SKM-1 treated with dmso at 0.1 percent for 144 hours (cell line): ENCODE results near the gene MMP8.

ENCODE experiments used
- DNase-seq: peaks from one replicate; lab custom pipeline; 2025; ENCODE audit not compliant: unreplicated experiment; lab: John Stamatoyannopoulos, UW

Gene MMP8

DNA sequence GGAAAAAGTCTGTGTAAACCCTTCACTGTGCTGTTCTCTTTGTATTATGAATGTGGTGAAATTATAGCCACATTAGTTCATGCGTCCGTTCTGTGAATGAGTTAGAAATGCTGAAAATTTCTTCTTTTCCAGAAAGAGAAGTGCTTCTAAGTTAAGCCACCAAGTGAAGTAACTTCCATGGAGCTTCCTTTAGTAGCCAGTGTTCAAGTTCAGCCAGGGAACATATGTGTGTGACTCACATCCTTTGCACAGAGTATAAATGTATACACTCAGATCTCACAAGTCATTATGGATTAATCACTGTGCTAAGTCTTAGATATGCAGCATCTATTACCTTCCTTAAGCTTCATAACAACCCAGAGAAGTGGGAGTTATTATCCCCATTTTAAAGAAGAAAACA, 3.1 kb upstream of the MMP8 start:
- peak; percentile 64 for DNase-seq

DNA sequence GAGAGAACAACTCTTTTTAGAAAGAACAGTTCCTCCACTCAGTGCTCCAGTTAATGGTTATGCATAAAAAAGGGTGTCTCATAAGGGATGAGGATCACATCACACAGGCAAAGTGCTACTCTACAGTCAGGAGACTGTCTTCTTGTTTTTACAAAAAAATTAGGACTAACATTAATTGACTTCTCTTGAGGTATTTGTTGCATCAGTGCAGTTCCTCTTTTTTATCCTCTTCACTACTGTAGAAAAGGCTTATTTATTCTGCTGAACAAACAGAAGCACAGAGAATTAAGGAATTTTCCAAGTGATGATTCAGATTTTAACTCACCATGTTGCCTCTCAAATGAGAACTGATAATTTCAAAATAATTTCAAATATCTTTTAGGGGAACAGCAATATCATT, 1.9 kb downstream of the MMP8 start:
- peak; percentile 80 for DNase-seq

DNA sequence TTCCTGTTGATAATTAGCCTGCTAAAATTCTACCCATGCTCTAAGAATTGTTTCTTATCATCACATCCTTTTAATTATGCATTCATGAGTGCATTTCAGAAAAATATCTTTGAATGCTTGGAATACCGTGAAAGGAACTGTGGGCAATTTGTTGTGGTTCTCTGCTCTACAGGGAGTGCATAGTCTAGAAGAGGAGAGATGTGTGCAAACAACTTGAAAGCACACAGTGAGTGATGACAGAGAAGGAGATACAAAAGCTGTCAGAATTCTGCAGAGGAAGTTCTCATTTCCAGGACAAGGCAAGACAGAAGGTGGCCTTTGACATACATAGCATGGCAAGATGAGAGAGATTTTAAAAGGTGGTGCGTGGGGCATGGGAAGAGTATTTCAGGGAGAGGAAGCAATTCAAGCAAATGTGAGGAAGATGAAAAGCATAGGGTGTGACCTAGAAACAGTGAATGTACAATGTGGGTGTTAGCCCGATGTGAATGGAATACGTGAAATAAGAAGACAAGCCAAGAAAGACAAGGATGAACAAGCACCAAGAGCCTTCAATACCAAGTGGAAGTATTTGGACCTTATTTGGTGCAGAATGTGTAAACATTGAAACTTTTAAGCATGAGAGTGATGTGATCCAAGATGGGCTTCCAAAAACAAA, 5.0 kb downstream of the MMP8 start:
- DNase-seq: no peak

DNA sequence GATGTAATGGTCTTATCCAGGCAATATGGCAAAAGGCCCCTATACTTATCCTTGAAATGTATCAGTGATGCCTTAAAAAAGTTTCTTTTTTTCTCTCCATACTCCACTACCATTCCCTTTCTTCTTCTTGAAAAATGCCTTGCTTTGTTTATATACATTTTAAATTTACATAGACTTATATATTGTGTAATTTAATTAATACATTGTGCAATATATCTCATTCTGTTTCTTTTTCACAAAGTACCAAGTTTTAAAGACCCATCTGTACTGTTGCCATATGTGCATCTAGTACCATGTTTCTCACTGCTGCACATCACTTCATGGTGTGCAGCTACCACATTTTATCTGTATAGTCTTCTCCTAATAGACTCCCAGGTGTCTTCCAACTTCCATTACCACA, 7.5 kb downstream of the MMP8 start:
- DNase-seq: no peak

DNA sequence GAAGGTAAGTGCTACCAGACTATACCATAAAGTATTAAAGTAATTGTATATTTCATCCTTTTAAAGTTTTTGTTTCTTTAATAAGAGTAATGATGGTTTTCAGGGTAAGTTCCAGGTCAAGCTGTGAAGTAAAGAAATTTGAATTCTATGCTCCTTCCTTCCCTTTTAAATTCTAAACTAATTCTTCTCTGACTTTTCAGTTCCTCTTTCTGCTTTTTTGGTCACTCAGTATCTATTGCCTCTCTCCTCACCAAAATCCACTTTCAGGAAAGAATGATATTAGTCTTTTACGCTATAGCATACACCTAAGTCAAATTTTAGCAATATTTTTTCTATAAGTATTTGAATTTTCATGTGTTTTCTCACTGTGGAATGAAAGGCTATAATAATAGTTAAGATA, 8.2 kb downstream of the MMP8 start:
- peak; percentile 39 for DNase-seq

DNA sequence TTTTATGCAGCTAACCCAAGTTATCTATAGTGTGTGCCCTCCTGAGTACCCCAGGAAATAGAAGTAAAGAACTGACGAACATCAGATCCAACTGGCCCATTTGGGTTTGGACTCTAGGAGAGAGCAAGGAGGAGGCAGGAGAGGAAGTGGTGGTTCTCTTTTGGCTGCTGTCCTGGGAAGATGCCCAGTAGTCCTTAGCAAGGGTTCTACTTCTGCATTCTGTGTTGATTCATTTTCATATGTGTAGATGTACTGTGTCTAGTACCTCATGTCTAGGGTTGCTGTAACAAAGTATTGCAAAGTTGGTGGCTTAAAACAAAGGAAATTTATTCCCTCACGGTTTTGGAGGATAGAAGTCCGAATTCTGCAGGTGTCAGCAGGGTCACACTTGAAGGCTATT, 12.6 kb downstream of the MMP8 start:
- peak; percentile 25 for DNase-seq

DNA sequence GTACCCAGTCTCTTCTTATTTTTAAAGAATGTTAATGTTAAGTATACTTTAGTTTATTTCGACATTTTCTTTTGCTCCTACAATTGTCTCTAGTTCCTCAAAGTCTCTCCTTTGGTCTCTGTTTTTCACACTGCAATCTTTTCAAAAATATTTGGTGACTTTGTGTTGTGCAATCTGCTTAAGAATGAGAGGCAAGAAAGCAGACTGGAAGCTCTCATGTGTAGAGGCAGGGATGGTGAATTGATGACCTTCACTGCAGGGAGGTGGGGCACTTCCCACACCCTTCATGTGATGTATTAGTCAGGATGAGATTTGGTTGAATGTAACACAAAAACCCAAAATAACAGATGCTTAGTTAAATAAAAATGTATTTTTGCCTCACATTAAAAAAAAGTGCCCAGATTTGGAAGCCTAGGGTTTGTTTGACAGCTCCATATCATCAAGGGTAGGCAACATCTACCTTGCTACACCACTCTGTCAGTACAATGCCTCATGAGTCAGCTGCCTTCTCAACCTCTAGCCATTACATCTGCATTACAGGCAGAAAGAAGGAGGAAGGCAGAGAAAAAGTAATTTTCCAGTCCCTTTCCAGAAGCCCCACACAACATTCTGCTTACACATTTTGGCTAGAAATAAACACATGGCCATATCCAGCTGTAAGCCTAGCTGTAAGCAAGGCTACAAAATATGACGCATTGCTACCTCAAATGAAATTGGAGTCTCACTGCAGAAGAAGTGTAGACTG, 15.4 kb downstream of the MMP8 start:
- DNase-seq: peak; percentile 82

DNA sequence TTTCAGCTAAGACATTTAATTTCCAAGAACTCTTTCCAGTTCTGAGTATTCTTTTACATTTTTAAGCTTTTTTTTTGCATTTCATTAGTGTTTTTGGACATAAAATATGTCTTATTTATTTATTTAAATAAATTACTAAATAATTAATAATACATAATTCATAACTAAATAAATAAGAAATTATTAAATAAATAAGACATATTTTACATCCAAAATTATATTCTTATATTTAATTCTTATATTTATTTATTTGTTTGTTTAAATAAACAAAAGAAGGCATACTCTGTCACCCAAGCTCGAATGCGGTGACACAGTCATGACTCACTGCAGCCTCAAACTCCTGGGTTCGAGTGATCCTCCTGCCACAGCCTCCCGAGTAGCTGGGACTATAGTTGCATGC, 16.1 kb downstream of the MMP8 start:
- DNase-seq: no peak

DNA sequence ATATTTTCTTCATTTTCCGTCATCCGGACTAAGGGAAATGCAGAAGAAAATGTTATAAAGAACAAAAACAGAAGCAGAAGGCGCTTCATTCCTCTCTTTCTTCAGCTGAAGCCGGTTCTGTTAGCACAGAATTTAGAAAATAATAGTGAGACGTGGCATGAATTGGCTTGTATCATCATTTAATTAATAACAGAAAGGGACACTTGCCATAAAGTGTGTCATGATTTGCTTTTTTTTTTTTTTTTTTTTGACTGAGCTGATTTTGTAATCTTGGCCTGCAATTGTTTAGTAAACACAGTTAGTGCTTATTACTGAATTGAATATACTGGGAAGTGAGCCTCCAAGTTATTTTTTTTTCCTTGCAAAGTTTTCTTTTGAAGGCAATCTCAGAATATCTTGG, 19.1 kb downstream of the MMP8 start, which contains the start of gene MMP27:
Gene MMP27, minus strand, starts transcription at position 144 of the 400 bp plus-strand sequence. Its CDS starts 55 bp downstream, at position 89.
- DNase-seq: no peak

DNA sequence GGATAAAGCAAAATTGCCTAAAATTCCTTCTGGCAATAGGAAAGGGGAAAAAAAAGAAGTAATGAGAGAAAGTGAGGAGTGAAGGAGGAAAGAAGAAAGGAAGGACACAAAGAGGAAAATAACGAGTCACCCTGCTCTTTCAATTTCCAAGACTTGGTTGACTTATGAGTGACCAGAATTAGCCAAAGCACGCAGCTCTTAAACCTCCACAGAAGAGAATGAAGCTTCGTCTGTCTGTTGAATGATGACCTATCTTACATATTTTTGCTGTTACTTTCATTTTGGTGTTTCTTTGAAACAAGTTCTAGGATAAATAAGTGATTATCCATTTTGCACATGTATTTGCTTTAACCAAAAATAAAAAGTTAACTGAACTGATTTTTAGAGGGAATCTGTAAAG, 19.9 kb downstream of the MMP8 start:
- DNase-seq: no peak

DNA sequence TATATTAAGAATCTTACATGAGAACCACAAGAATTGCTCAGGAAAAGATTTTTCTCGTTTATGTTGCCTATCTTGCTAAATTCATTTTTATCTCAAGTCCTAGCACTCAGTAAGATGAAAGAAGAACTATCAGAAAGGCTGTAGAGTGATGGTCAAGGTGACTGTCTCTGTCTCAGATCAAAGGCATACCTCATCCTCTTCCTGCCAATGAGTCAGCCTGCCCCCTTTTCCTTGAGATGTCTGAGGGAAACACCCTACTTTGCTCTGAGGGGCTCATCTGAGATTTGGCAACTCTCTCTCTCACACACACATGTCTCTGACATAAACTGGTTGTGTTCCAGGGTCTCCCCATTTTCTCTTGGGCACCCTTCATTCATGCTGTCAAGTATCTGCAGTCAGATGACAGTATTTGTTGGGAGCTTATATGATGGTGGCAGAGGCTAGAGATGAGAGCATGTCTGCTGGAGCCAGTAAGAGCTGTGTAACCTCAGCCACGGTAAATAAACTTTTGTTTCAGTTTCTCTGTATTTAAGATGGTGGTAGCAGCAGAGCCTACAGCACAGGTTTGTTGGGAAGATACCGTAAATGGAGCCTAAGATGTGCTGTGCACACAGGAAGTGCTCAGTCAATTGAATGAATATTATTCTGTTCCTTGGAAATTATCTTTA, 20.8 kb downstream of the MMP8 start:
- no peak for DNase-seq

DNA sequence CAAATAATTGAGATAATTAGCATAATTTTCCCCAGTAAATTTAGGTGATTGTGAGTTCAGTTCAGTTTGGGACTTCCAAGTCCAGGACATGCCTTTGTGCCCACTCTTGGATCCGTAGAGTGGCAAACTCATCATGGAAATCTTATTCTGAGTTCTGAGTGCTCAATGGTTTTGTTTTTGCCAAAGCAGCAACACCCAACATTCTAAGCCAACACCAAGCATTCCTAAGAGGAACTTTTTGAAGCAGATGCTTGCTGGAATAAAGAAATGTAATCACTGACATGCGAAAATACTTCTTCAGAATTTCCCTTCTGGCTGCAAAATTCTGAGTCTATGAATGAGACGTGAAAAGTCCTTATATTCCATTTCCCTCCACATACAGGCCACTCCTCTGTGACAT, 29.6 kb downstream of the MMP8 start:
- no peak for DNase-seq

DNA sequence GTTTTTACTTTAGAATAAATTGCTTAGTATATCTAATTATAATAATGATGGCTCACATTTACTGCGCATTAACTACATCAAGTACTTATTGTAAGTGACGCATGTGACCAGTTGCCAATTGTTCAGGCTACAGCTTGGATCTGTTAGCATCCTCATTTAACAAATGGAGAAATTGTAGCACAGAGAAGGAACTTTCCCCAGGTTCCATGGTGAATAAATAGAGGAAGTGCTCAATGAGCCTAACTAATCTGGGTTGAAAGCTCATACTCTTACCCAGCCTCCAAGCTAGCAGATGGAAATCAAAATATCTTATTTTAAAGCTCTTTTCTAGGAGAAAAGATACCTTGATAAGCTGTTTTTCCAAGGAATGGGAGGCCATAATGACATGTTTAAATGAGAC, 39.0 kb downstream of the MMP8 start:
- DNase-seq: peak; percentile 70

DNA sequence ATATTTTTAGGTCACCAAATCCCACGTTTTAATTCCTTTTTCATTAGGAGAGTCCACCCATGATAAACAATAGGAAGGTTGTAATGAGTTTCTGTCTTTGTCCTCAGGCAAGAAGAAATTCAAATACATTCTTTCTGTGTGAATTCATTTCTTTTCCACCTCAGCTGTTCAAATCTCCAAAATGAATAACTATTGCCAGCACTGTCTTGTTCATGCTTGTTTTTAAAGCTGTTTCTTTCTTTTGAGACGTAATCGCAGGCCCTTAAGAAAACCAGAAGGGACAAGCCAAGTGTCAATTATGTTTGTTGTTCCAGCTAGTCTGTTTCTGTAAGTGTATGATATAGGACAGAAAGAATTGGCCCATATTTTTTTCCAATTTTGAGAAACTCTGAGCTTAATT, 39.4 kb downstream of the MMP8 start:
- no peak for DNase-seq

DNA sequence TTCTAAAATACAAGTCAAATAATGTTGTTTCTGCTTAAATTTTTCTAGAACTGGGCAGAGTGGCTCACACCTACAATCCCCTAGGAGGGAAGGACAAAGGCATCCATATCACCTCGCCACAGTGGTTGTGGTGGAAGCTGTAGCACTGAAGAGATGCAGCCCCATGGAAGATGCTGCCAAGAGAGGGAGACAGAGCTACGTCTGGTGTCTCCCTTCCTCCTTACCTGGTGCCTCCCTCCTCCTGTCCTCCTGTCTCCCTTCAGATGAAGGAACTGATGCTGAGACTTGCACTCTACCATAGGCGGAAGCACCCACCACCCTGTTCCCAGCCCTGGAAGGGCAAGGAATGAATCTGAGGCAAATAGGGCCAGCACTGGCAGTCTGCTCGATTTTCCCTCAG, 41.5 kb downstream of the MMP8 start:
- no peak for DNase-seq

DNA sequence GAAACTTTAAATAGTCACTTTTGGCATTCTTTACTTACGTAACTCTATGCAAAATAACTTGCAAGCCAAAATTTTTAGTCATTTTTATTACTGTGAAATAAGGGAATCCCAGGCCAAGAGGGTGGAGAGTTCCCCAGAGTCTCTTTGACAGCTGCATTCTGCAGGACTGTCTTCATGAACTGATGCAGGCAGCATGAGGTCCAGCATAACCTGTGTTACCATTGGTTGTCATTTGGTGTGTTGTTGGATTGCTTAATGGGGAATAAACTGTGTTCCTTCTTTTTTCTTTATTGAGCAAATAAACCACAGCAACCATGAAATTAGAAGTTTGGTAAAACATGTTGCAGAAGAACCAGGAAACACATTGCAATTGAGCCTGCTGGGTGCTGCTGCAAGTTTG, 43.8 kb downstream of the MMP8 start:
- DNase-seq: peak; percentile 88

DNA sequence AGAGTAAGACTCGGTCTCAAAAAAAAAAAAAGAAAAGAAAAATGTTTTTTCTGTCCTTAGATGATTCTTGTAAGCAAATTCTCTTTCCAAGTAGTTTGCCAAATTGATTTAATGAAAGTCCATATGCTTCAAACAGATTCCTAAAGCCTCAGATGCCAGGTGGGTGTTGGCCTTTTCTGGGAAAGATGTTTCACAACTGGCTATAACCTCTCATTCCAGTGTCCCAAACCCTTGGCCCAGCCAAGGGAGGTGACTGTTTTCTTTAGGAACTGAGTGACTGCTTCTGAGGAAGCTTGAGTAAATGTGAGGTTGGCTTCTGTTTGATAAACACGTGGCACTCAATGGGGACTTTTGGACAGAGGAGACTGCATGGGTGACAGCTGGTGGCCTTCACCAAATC, 46.7 kb downstream of the MMP8 start:
- DNase-seq: no peak

DNA sequence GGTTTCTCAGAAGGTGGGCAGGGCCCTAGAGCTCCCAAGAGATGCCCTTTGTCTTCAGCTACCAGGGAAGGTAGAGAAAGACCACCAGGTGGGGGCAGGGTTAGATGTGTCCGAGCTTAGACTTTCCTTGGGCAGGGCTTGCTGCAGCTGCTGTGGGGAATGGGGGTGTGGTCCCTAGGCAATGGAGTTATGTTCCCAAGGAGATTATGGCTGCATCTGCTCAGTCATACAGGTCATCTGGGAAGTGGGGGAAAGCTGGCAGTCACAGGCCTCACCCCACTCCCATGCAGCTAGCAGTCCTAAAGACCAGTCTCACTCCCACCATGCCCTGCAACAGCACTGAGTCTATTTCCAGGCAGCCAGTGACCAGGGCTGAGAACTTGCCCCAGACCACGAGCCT, 48.7 kb downstream of the MMP8 start:
- DNase-seq: no peak

DNA sequence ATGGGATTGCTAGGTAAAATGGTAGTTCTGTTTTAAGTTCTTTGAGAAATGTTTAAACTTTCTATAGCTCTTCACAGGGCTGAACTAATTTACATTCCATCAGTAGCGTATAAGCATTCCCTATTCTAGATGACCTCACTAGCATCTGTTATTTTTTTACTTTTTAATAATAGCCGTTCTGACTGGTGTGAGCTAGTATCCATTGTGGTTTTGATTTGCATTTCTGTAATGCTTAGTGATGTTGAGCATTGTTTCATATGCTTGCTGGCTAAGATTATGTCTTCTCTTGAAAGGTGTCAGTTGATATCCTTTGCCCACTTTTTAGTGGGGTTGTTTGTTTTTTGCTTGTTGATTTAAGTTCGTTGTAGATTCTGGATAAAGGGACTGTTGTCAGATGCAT, 55.1 kb downstream of the MMP8 start:
- DNase-seq: no peak

DNA sequence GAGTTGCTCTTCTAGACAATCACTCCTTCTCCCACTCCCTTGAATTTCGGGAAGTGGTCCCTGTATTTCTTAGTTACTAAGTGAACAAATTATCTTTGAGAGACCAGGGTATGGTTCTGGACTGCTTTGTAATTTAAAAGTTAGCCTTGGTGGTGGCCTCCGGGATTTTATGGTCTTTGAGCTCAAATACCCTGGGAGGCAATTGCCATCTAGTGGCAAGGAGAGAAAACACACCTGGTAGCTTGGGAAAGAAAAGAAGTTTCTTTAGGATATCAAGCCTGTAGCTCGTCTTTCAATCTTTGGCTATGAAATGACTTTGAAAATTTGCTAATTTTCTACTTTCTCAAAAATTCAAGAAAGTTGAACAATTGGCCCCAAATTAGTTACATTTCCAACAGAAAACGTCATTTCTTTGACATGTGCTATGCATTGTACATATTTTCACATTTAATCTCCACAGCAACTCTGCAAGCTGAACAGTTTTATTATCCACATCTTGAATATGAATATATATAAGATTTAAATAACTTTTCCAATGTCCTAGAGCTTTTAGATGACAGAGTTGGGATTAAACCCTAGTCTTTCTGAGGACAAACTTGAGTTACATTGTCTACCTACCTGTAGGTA, 58.3 kb downstream of the MMP8 start:
- peak; percentile 15 for DNase-seq

DNA sequence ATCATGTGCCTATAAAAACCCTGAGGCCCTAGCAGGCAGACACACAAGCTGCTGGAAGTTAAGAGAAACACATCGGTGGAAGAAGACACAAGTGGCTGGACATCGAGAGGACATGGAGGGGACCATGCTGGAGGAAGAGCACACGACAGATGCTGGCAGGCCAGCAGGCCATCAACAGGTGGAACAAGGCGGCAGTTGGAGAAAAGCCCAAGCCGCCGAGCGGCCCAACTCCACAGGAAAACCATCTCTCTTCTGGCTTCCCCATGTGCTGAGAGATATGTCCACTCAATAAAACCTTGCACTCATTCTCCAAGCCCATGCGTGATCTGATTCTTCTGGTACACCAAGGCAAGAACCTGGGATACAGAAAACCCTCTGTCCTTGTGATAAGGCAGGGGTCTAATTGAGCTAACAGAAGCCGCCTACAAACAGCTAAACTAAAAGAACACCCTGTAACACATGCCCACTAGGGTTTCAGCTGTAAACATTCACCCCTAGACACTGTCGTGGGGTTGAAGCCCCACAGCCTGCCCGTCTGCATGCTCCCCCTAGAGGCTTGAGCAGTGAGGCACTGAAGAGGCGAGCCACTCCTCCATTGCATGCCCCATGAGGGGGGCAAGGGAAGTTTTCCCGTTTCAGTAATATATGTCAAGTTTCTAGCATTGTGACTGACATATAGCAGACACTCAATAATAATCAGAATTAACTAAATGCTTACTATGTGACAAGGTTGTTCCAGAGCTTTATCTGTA, 60.6 kb downstream of the MMP8 start:
- DNase-seq: no peak
